OCI-LY1 (cell line): ENCODE data around the gene ZNF71.

Experiments
- H2AFZ ChIP-seq: fragments of 200-600 bp; sonication (generic), shearing (Covaris generic); 2 replicates; pipeline ENCODE4 v1.6.0; 2014; ENCODE audit warnings: antibody characterized with exemption, mild to moderate bottlenecking, low read length
- H3F3A ChIP-seq: fragments of 200-600 bp; sonication (generic), shearing (Covaris generic); 2 replicates; pipeline ENCODE4 v1.6.0; 2014; ENCODE audit warnings: mild to moderate bottlenecking, antibody characterized with exemption, low read length, moderate library complexity; ENCODE audit not compliant: insufficient read depth
- H3K27ac ChIP-seq: fragments of 200-600 bp; sonication (generic); 2 replicates; pipeline ENCODE4 v1.5.1; 2014; ENCODE audit warnings: low read length, mixed run types, mild to moderate bottlenecking, low read depth; ENCODE audit not compliant: poor library complexity, severe bottlenecking
- H3K27me3 ChIP-seq: fragments of 200-600 bp; sonication (generic); 2 replicates; pipeline ENCODE4 v1.6.0; 2014; ENCODE audit warnings: antibody characterized with exemption, mild to moderate bottlenecking, low read length, moderate library complexity; ENCODE audit not compliant: insufficient read depth
- H3K36me3 ChIP-seq: fragments of 200-600 bp; sonication (generic); 2 replicates; pipeline ENCODE4 v1.6.1; 2014; ENCODE audit warnings: mild to moderate bottlenecking, antibody characterized with exemption, low read length, moderate library complexity, mixed read lengths; ENCODE audit not compliant: insufficient read depth
- H3K4me1 ChIP-seq: fragments of 200-600 bp; sonication (generic); 2 replicates; pipeline ENCODE4 v1.5.1; 2014; ENCODE audit warnings: mild to moderate bottlenecking, low read length, moderate library complexity; ENCODE audit not compliant: insufficient read depth, severe bottlenecking
- H3K4me2 ChIP-seq: fragments of 200-600 bp; sonication (generic), shearing (Covaris generic); 2 replicates; pipeline ENCODE4 v1.6.1; 2014; ENCODE audit warnings: low read length
- H3K4me3 ChIP-seq: fragments of 200-600 bp; sonication (generic); 2 replicates; pipeline ENCODE4 v1.5.1; 2014; ENCODE audit warnings: low read length, low read depth, mild to moderate bottlenecking, mixed read lengths; ENCODE audit not compliant: poor library complexity, severe bottlenecking
- H3K79me2 ChIP-seq: fragments of 200-600 bp; shearing (Covaris generic); 2 replicates; pipeline ENCODE4 v1.6.1; 2016; ENCODE audit warnings: mixed run types, low read length, mixed read lengths; ENCODE audit not compliant: insufficient read depth
- H3K9ac ChIP-seq: fragments of 200-600 bp; sonication (generic), shearing (Covaris generic); 2 replicates; pipeline ENCODE4 v1.6.1; 2014; ENCODE audit warnings: mild to moderate bottlenecking, low read length, mixed read lengths
- H3K9me2 ChIP-seq: fragments of 200-600 bp; sonication (generic), shearing (Covaris generic); 2 replicates; pipeline ENCODE4 v1.6.1; 2014; ENCODE audit warnings: low read depth, mild to moderate bottlenecking, low read length, mixed read lengths
- H3K9me3 ChIP-seq: fragments of 200-600 bp; shearing (Covaris generic); 2 replicates; pipeline ENCODE4 v1.6.1; 2014; ENCODE audit warnings: low read length, mixed read lengths
- H4K20me1 ChIP-seq: fragments of 200-600 bp; sonication (generic), shearing (Covaris generic); 2 replicates; pipeline ENCODE4 v1.6.0; 2016; ENCODE audit warnings: mild to moderate bottlenecking, low read length; ENCODE audit not compliant: insufficient read depth
- EZH2 ChIP-seq: fragments of 200-600 bp; sonication (generic), shearing (Covaris generic); IDR thresholded peaks from 2 replicates; pipeline ENCODE4 v1.8.0; 2017; ENCODE audit warnings: borderline replicate concordance, mixed run types, mild to moderate bottlenecking, antibody characterized with exemption, low read length, moderate library complexity, mixed read lengths
- TF ChIP-seq, protein P1 (sequence below): fragments of 200-600 bp; sonication (generic), shearing (Covaris generic); IDR thresholded peaks from 2 replicates; pipeline ENCODE4 v1.5.1; 2017; ENCODE audit warnings: mild to moderate bottlenecking, antibody characterized with exemption, low read length, moderate library complexity, mixed read lengths

Gene ZNF71

DNA sequence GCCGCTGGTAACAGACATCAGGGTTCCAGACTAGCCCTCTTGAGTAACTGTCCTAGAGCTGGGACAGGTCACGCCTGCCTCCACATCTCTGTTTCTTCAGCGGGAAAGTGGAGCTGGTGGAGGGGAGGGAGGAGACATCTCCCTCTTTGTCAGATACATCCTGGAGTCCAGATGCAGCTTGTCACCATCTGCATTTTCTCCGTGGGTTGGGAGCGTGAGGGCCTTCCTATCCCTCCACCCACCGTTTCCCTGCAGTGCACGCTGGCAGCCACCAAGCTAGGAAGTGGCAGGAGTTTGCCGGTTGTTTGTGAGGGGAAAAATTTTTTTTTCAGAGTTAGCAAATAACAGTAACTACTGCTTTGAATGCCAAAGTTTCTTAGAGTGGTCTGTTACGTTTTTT, 27.9 kb downstream of the ZNF71 start:
- Histone ChIP-seq H3F3A (no peaks in the 10 kb centered on the region), H3K9me2 (no peaks in the 10 kb centered on the region), H3K4me2 (no peak overlapping the region), H4K20me1 (no peaks in the 10 kb centered on the region), H3K4me3 (no peak overlapping the region), H3K9me3 (peaks cover 2% of the 10 kb centered on the region; the same call in 1 of the 2 replicates), H3K27me3 (no peaks in the 10 kb centered on the region), H3K36me3 (peaks cover 12% of the 10 kb centered on the region), H3K9ac (no peak overlapping the region), H3K27ac (no peak overlapping the region), H2AFZ (no peak overlapping the region), H3K4me1 (no peaks in the 10 kb centered on the region), H3K79me2 (no peaks in the 10 kb centered on the region)
- TF ChIP-seq, protein P1, sequence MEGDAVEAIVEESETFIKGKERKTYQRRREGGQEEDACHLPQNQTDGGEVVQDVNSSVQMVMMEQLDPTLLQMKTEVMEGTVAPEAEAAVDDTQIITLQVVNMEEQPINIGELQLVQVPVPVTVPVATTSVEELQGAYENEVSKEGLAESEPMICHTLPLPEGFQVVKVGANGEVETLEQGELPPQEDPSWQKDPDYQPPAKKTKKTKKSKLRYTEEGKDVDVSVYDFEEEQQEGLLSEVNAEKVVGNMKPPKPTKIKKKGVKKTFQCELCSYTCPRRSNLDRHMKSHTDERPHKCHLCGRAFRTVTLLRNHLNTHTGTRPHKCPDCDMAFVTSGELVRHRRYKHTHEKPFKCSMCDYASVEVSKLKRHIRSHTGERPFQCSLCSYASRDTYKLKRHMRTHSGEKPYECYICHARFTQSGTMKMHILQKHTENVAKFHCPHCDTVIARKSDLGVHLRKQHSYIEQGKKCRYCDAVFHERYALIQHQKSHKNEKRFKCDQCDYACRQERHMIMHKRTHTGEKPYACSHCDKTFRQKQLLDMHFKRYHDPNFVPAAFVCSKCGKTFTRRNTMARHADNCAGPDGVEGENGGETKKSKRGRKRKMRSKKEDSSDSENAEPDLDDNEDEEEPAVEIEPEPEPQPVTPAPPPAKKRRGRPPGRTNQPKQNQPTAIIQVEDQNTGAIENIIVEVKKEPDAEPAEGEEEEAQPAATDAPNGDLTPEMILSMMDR, result no peak
- TF ChIP-seq EZH2, result no peak

DNA sequence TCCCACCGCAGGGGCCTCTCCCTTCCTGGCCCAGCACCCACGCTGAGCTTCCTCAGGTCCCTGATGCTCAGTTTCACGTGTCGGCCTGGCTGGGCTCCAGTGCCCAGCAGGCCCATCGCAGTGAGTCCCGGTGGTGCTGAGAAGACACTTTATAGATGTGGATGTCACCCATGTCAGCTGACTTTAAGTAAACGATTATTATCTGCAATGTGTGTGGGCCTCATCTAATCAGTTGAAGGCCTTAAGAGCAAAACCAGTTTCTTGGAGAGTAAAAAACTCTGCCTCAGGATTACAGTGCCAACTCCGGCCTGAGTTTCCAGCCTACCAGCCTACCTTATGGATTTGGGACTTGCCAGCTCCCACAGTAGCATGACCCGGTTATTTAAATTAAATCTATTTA, 30.6 kb downstream of the ZNF71 start:
- H3K79me2 ChIP-seq, result no peaks in the 10 kb centered on the region
- peaks cover 11% of the 10 kb centered on the region for H3K36me3 ChIP-seq
- no peak overlapping the region for H2AFZ ChIP-seq
- no peaks in the 10 kb centered on the region for H3K9me2 ChIP-seq
- no peak overlapping the region for H3K27ac ChIP-seq
- H3K9me3 ChIP-seq, result no peaks in the 10 kb centered on the region
- no peaks in the 10 kb centered on the region for H3F3A ChIP-seq
- no peak overlapping the region for H3K4me3 ChIP-seq
- no peak overlapping the region for H3K9ac ChIP-seq
- H4K20me1 ChIP-seq, result no peaks in the 10 kb centered on the region
- no peak overlapping the region for H3K4me2 ChIP-seq
- no peak for TF ChIP-seq EZH2
- TF ChIP-seq, protein P1, result no peak
- H3K4me1 ChIP-seq, result no peaks in the 10 kb centered on the region
- no peaks in the 10 kb centered on the region for H3K27me3 ChIP-seq

DNA sequence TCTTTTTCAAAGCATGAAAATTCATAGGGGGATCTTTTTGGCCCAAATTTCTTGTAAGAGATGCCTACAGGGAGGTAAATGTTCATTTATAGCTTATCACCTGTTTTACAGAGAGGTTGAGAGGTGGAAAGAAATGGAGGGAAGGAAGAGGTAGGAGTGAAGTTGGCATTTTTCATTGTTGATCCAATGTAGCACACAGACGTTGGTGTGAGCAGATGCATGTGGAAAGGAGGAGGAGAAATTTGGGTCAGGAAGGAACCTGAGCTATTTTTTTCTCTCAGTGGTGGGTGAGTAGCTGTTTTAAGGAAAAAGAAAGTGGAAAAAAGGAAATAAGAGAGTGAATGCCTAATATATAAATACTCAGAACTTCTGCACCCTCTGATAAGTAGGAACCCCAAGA, 37.9 kb downstream of the ZNF71 start:
- H2AFZ ChIP-seq, result no peak overlapping the region
- no peaks in the 10 kb centered on the region for H3K9me2 ChIP-seq
- no peak overlapping the region for H3K9ac ChIP-seq
- no peaks in the 10 kb centered on the region for H4K20me1 ChIP-seq
- H3K79me2 ChIP-seq, result no peaks in the 10 kb centered on the region
- peaks cover 6% of the 10 kb centered on the region; the same call in 1 of the 2 replicates for H3K9me3 ChIP-seq
- no peaks in the 10 kb centered on the region for H3F3A ChIP-seq
- H3K27me3 ChIP-seq, result no peaks in the 10 kb centered on the region
- no peak overlapping the region for H3K4me3 ChIP-seq
- H3K4me2 ChIP-seq, result no peak overlapping the region
- TF ChIP-seq, protein P1, result no peak
- no peak for TF ChIP-seq EZH2
- no peak overlapping the region for H3K27ac ChIP-seq
- H3K36me3 ChIP-seq, result no peaks in the 10 kb centered on the region
- H3K4me1 ChIP-seq, result no peaks in the 10 kb centered on the region
